Stimulated activated naive CD4-positive, alpha-beta T cell (primary cell): ENCODE data around the gene EIF6.
A peak's percentile ranks its signal among the peaks of the same experiment; 100 is the strongest.

Experiments
- DNase-seq, 6 experiments: peaks; one replicate each; lab custom pipeline; 2025; lab: John Stamatoyannopoulos, UW

The EIF6 gene

DNA sequence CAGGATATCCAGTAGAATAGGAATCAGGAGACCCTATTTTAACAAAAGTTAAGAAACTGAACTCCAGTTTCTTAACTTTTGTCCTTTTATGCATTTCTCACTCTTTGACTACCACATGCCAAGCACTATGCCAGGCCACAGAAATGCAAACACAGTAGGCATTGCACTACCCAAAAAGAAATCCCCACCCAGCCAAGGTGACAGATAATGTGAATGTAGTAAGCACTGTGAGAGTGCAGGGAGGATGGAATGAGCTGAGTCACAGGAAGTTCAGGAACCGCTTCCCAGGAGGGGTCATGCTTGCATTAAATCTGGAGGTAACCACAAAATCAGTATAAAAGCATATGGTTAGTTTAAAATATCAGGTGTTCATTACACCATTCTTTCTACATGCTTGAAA, 27.7 kb upstream of the EIF6 start:
- DNase-seq, result no peak

DNA sequence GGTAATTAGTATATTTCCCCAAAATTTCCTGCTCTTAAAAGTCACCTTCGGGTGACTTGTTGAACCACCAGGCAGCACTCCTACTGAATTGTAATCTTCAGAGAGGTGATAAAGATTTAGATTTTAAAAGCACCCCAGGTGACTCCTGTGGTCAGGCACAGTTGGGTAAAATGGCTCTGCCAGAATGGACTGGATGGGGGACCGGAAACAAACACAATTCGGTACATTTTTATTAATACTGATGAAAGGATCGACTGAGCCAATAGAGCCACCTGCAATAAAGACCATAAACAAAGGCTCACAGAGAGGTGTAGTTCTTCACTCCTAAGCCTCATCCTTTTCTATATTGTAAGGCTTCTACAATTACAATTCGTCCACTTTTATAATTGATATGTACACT, 27.2 kb upstream of the EIF6 start:
- DNase-seq, result no peak

- DNase-seq, result no peak
These were observed 26.8 kb upstream of the EIF6 start for GRCh38 chr20:35311409-35311808.

GRCh38 chr20:35307666-35308653, 23.4 kb upstream of the EIF6 start:
- DNase-seq, result no peak

GRCh38 chr20:35306931-35307517, 22.5 kb upstream of the EIF6 start:
- peak in 3 of 6 experiments; percentile 2 to 4 (median 2) for DNase-seq

DNA sequence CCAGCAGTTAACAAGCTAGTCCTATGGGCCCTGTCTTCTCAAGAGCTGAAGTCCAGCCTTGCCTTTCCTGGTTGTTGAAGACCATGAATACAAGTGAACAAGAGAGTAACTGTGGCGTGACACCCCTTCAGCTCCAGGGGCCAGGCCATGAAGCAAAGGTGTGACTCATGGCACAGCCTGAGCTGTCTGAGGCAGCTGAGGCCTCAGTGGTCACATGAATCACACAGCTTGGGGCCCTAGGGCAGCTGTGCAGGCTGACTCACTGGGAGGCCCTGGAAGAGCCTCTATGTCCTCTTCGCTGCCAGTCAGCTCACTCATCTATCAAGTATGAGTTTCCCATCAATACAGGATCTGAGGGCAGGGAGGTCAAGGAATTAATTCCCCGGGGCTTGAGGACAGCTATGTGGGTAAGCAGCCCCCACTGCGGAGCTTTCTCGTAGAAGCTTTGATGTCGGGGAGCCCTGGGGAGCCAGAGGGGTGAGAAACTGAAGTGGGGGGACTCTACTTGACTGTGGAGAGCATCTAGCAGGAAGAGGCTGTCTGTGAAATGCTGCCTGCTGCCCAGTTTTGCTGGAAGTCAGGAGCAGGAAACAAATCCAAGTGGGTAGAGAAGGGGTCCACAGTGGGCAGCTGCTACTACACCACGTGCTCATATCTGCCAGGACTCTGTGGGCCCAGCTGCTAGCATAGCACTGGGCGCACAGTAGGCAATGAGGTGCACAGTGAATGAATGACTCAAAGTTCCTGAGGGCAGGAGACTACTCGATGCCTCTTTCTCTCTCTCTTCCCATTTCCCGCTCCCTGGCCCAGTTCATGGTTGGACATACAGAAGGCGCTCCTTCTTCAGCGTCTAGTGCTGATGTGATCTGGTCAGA, 21.3 kb upstream of the EIF6 start:
- no peak for DNase-seq

GRCh38 chr20:35304956-35305355, 20.4 kb upstream of the EIF6 start:
- DNase-seq, result no peak

DNA sequence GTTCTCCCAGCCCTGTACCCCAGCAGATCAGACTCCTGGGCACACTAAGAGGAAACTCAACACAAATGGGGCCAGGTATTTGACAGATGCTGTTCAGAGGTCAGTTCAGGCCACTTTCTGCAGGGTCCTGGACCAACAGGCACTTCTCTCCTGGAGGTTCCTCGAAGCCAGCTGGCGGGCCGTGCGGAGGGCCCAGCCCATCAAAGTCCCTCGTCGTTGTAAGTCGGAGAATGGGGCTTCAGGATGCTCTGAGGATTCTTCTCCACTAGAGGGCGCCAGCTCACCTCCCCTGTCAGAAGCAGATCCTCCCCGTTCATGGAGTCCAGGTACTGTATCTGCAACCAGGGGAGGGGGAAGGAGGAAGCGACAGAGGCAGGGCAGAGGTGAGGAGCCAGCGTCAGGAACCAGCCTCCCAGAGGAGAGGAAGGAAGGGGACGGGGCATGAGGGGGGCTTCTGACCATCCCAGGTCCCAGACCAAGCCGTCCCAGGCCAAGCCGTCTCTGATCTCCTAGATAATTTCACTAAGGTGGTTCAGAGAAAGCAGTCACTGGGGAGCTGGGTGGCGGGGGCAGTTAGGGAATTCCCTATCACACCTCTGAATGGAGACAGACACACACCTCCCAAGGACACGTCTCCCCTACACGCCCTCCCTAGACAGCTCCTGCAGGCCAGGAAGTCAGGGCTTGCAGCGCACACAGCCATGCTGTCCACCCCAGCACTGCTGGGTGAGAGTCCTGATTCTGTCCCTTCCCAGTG, 19.3 kb upstream of the EIF6 start:
- DNase-seq, result peak; percentile 56 to 86 (median 74)

- no peak for DNase-seq
These were observed 18.8 kb upstream of the EIF6 start for GRCh38 chr20:35303382-35303734.

DNA sequence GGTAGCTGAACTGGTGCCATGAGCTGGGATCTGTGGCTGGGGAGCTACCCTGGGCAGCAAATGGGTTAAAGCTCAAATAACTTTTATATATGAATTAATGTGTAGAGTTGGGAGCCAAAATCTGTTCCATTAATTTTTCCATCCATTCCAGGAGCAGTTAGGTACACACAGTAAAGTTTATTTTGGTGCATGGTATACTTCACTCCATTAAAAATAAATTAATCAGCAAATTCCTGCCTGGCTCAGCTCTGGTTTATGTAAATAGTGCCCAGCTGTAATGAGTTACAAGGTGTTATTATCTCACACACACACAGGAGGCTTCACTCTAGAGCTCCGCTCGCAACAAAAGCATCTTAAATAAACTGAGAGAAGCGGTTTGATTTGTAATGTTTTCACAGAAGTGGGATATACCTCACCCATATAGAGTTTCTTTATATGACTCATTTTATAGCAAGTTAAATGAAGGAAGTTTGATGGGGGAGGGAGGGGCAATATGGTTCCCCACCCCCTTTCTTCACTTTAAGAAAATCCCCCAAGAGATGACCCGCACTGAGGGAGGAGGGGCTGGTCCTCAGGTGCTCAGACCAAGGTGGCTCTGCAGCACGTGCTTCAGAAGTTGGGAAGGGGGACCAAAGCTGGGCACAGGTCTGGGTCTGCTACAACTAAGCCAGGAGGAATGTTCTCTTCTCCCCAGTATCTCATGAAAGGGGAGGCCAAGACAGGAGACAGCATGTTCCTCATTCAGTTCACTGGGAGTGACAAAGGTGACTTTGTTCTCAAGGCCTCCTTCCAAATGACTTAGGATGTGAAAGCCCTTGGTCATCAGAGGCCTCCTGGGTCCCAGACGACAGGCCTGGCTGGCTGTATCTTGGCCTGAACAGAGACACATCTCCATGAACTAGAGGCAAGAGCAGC, 18.1 kb upstream of the EIF6 start:
- no peak for DNase-seq

GRCh38 chr20:35301426-35301825, 16.9 kb upstream of the EIF6 start:
- no peak for DNase-seq

DNA sequence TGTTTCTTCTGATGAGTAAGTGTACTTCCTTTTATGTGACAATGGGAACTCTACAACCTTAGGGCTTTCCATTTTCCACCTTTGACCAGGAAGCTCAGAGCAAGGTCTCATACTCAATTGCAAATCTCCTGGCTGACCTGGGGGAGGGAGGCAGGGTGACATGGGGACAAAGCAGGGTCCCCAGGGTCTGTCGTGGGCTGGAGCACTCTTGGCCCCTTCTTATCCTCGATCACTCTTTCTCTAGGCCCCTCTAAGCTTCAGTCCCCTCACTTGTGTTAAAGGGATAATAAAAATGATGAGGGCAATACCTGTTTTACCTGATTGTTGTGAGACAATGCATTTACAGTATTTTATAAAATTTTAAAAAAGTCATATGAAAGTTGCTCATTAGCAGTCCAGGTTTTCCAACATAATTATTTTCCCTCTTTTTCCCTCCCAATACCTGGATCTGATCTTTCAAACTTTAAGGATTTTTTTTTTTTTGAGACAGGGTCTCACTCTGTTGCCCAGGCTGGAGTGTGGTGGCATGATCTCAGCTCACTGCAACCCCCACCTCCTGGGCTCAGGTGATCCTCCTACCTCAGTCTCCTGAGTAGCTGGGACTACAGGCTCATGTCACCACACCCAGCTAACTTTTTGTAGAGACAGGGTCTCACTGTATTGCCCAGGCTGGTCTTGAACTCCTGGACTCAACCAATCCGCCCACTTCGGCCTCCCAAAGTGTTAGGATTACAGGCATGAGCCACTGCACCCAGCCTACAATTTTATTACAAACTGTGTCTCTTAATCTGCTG, 16.1 kb upstream of the EIF6 start:
- no peak for DNase-seq

GRCh38 chr20:35299780-35300179, 15.2 kb upstream of the EIF6 start:
- DNase-seq, result no peak

GRCh38 chr20:35298264-35298663, 13.7 kb upstream of the EIF6 start:
- no peak for DNase-seq

DNA sequence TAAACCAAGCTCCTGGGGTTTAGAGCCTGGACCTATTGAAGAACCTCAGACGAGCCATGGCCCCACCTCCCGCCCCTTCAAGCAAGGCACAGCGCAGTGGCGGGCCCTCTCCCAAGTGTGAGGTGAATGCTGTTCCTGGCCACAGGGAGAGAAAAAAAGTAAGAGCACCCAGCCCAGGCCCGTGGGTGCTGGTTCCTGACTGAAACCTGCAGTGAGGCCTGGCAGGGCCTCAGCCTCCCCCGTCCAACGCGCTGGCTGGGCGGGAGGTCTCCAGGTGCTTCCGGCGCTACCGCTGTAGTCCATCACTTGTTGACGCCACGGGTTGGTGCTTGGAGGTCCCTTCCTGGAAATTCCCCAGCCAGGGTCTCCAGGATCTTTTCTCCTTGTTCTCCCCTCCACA, 13.2 kb upstream of the EIF6 start:
- no peak for DNase-seq

- no peak for DNase-seq
These were observed 12.6 kb upstream of the EIF6 start for GRCh38 chr20:35297155-35297554.

DNA sequence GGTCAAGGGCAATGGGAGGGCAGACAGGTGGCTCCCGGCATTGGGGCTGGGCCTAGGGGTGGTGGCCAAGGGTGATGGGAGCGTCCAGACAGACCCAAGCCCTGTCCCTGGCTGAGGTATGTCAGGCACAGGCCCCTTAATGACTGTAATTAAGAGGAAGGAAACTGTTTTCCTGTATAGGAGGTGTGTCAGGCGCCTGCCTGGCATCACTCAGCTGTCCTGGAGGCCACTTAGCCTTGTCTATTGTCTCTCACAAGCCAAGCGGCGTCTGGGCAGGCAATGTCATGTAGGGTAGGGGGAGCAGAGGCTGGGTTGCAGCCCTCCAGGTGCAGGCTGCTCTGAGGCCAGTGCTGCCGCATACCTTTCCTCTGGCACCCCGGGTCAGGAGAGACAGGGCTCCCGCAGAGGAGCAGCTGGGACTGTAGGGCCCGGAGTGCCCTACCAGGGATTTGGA, 11.6 kb upstream of the EIF6 start:
- DNase-seq, result no peak

DNA sequence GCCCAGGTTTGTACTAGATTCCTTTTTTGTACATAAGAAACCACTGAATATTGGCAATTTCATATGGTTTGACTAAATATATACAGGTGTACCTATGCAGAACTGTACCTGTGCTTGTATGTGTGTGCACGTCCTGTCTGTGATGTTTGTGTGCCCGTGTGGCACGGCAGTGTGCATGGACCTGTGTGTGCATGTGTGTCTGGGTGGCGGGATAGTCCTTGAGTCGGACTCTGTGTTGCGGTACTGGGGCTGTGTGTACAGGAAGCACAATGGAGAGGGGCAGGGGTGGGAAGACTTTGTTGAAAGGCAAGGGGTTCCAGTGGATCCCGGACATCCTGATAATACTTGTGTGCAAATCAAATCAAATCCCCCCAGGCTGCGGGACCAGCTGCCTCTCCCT, 11.1 kb upstream of the EIF6 start:
- DNase-seq, result no peak

DNA sequence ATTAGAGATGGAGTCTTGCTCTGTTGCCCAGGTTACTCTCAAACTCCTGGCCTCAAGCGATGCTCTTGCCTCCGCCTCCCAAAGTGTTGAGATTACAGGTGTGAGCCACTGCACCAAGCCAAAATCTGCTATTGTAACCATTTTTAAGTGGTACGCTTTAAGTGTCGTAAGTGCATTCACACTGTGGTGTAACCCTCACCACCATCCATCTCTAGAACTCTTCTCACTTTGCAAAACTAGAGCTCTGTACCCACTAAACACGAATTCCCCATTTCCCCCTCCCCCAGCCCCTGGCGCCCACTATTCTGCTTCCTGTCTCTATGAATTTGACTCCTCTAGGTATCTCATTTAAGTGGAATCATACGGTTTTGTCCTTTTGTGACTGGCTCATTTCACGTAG, 10.5 kb upstream of the EIF6 start:
- no peak for DNase-seq

DNA sequence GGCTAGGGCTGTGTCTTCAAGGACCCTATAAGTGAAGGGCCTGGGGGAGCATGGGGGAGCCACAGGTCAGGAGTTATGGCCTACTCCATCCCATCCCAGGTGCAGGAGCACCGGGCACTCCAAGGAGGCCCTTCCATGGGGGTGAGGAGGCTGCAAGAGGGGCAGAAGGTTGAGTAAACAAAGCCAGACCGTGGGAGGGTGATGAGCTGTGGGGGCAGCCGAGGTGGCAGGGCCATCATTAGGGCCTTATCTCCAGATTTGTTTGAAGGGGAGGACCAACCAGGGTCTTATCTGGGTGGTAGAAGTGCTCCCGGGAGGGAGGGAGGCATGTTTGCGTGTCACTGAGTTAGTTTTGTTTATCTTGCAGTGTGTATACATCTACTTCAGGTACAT, 9.7 kb upstream of the EIF6 start:
- DNase-seq, result no peak
